Stimulated activated CD8-positive, alpha-beta memory T cell treated with anti-CD3 and anti-CD28 coated beads, Interleukin-2, amount 100 ng/mL, for 48 hours (primary cell): ENCODE data around the gene COPS2.
"Not testable (repeated sequence)": the region's sequence is repeated elsewhere in the genome, so short reads cannot be mapped to it uniquely, and the experiment has no call there.

Source experiments
- DNase-seq, 2 donors: peaks; one replicate each; pipeline ENCODE4 v3.0.0-alpha.2; 2020; ENCODE audit warnings: low read depth in 2 of 2

COPS2 gene

DNA sequence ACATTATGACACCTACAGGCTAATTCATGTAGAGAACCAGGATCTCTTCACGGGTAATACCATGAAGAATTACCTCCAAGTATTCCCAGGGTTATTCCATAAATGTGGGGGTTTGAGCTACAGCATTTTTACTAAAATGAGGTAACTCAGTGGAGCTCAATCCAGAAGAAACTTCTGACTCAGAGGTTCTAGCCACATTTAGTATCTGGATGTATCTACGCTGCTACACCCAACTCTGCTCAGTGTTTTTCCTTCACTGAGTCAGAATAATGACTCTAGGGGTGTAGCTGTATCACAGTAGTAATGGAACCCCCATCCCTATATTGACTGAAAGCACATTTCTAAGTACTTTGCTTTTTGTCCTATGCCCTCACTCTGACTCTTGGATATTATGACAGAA lies 52.4 kb downstream of the COPS2 start:
- DNase-seq = no peak

- no peak for DNase-seq
Measured at GRCh38 chr15:49101536-49101935, 53.9 kb downstream of the COPS2 start.

GRCh38 chr15:49096090-49096750 lies 59.2 kb downstream of the COPS2 start:
- no peak for DNase-seq

DNA sequence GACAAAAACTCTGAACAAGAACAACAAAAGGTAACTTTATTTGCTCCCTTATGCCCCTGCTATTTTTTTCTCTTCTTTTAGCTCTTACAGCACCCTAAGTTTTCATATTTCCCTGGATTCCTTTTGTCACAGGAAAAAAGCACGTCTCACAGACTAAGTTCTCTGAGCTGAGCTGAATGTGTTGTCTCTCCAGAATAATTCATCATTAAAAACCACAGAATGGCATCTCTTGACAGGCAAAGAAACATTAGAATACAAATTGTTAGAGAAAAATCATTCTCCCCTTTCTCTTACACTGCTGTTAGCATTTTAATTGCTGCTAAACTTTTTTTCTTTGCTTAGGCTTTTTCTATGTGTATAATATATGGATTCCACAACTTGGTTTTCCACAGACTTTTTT lies 60.5 kb downstream of the COPS2 start:
- no peak for DNase-seq

DNA sequence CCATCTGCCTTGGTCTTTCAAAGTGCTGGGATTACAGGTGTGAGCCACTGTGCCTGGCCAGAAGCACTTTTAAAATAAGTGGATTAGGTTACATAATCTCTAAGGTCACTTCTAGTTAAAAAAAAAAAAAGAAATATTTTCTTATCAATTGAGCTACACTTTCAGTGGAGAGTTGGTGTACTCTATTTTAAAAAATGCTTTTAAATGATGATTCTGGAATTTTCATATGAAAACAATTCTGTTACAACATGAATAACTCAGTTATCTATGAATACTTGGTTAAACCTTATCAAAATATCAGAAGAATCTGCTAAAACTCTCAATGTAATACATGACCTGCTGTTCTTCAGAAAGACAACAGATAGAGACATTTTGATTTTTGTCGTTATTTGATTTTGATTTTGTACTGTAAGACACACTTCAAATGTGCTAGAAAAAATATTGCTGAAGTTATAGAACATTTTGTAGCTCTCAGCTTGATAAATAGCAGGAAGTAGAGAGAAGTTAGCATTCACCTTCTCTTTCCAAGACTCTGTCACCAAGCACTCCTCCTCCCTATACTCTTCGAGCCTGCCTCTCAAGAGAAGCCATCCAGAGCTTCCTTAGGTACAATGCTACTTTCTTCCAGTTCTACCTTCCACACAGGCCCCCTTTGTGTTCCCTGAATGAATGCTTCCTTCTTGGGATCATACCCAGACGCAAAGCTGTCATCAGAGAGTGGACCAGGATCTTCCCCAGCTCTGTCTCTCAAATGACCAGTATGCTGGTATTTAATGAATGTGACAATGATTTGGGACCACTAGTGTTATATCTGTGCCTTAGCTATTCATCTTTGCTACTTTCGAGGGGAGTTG lies 61.9 kb downstream of the COPS2 start:
- DNase-seq = no peak

DNA sequence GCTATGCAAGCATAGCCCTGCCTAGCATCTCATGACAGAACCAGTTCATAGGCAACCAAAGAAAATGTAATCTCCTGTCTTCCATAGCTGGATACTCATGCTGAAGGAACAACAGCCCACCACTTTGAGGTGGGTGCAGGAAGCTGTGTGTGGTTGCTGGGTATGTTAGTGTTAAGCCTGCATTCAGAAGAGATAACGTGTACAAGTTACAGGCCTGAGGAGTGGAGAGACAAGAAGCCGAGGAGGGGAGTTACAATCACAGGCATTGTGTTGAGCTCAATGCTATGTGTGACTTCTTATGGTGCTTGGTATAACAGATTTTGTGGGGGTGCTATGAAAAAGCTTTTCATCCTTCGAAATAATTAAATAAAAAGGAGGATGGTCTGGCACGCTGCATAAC lies 66.4 kb downstream of the COPS2 start:
- DNase-seq = no peak

DNA sequence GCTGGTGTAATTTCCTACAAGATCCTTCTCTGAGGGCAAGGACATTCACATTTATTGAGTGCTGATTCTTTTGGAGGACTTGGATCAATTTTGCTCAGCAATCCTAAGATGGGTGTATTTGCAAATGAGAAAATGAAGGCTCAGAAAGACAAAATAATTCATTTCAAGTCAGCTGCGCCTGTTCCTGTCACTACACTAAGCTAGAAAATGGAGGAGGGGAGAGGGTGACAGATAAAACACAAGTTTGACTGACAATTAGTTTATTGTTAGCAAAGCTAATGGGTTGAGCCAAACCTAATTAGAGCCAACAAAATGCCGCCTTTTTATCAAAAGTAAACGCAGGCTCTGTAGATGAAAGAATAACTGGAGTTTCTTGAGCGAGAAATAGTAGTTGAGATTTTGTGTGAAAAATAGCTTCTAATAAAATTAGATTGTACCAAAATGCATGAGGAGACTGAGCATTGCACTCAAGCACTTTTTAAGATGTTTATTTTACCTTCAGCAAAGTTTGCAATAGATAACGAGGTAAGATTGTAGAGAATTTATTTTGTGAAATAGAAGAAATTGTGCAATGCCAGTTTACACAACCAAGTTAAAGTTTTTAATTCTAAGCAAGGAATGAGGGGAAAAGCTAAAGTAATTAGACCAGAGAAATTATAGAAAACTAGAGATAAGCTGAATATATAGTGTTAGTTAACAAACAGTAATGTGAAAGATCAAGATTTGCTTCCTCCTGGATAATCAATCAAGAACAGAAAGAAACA lies 69.5 kb downstream of the COPS2 start:
- no peak for DNase-seq

DNA sequence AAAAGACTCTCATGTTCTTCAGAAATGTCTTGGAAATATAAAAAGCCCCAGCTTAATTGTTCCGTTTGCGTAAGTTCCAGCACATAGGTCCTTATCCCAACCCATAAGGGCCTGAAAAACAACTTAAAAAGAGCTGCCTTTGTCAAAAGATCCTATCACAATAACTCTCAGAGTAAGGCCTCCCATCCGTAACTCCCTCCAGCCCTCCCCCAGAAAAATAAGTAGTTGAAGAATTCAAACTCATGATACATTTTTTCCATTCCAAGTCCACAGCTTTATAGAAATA lies 71.2 kb downstream of the COPS2 start:
- DNase-seq = no peak

GRCh38 chr15:49083401-49084284 lies 71.8 kb downstream of the COPS2 start:
- no peak for DNase-seq

DNA sequence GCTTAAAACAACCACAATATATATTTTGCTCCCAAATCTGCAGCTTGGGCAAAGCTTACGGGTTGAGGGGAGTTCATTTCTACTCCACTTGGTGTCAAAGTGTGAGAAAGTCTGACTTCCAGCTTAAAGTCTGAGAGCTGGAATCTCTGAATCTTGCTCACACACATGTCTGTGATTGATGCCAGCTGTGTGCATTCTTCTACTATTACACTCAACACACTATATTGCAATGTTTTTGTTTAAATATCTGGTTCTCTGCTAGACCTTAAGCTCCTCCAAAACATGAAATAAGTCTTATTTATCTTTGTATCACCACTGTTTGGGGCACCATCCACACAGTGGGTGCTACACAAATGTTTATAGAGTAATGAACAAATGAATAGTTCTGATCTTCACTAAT lies 72.4 kb downstream of the COPS2 start:
- no peak for DNase-seq

- no peak for DNase-seq
Measured at GRCh38 chr15:49079340-49080039, 75.9 kb downstream of the COPS2 start.

DNA sequence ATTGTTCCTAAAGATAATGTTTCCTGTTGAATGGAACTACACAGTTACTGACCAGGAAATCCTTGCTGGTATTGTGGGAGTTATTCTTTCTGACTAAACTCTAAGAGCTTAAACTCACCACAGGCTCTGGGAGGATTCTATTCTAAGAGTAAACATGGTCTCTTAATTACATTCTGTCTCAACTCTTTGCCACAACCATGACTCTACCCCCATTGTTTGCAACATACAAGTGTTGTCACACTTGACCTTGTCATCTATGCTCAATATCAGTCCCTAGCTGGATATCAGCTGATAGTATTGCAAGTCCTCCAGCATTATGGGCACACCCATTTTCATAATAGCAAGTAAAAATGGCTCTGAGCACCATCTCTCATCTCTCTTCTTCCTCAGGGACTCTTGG lies 79.5 kb downstream of the COPS2 start:
- no peak for DNase-seq

GRCh38 chr15:49074589-49075287 lies 80.7 kb downstream of the COPS2 start:
- DNase-seq = not testable (repeated sequence)
